ENCODE data around the gene PRIMA1.

The PRIMA1 gene

DNA sequence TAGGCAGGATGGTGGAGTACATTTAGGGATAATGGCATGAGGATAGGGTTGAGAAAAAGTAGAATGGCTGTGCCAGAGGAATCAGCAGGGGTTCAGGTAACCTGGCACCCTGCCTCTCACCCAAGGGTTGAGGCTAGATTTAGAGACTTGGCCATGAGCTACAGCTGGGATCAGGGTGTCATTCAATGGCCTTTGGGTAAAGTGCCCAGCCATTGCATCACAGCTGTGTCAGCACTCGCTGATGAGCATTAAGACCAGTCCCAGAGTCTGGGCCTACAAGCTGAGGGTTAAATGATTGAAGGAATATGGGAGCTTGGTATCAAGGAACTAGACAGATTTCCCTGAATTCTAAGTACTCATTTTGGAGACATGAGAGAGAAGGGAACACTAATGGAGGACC is 113.9 kb downstream of the PRIMA1 start:
- Histone ChIP-seq H2AFZ (ENCODE audit: low read length) (no peak overlapping the region), H3K9me3 (ENCODE audit: low read length) (no peaks in the 10 kb centered on the region), H3K9ac (ENCODE audit: low read length) (no peak overlapping the region), H3K36me3 (ENCODE audit: insufficient read depth, low read length) (no peaks in the 10 kb centered on the region), H3K4me3 (ENCODE audit: low read depth, low read length, poor library complexity, severe bottlenecking) (no peak overlapping the region), H3K27ac (ENCODE audit: low read depth, low read length, poor library complexity, severe bottlenecking) (no peak overlapping the region), H3K4me2 (ENCODE audit: low read length) (no peak overlapping the region), H3F3A (ENCODE audit: insufficient read depth, low read length) (no peaks in the 10 kb centered on the region), H3K4me1 (ENCODE audit: insufficient read depth, low read length, severe bottlenecking) (no peaks in the 10 kb centered on the region), H3K27me3 (ENCODE audit: insufficient read depth, low read length) (no peaks in the 10 kb centered on the region), H3K79me2 (ENCODE audit: insufficient read depth, low read length) (no peaks in the 10 kb centered on the region), H4K20me1 (ENCODE audit: insufficient read depth, low read length) (no peaks in the 10 kb centered on the region), H3K9me2 (ENCODE audit: low read depth, low read length) (no peaks in the 10 kb centered on the region)
- TF ChIP-seq CTCF (IDR thresholded peaks at IDR 0.05; ENCODE audit: low read length) (no peak), EZH2 (IDR thresholded peaks at IDR 0.05; ENCODE audit: borderline replicate concordance, low read length) (no peak)

DNA sequence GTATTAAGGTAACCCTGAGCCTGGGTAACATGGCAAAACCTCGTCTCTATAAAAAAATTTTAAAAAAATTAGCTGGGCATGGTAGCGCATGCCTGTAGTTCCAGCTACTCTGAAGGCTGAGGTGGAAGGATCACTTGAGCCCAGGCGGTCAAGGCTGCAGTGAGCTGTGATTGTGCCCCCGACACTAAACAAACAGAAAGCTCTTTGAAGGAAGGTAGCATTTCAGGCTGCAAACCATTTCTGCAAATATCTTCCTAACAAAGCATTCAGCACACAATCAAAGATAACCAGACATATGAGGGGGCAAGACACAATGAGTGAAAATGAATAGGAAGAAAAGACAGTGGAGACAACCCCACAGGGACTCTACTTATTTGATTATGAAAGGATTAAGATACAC is 118.7 kb downstream of the PRIMA1 start:
- H3K27ac ChIP-seq (ENCODE audit: low read depth, low read length, poor library complexity, severe bottlenecking), result no peak overlapping the region
- no peaks in the 10 kb centered on the region for H3K9me2 ChIP-seq (ENCODE audit: low read depth, low read length)
- no peaks in the 10 kb centered on the region for H3K79me2 ChIP-seq (ENCODE audit: insufficient read depth, low read length)
- H3K9ac ChIP-seq (ENCODE audit: low read length), result no peak overlapping the region
- TF ChIP-seq CTCF (IDR thresholded peaks at IDR 0.05; ENCODE audit: low read length) (no peak), EZH2 (IDR thresholded peaks at IDR 0.05; ENCODE audit: borderline replicate concordance, low read length) (no peak)
- H3K27me3 ChIP-seq (ENCODE audit: insufficient read depth, low read length), result no peaks in the 10 kb centered on the region
- no peaks in the 10 kb centered on the region for H3F3A ChIP-seq (ENCODE audit: insufficient read depth, low read length)
- no peak overlapping the region for H3K4me2 ChIP-seq (ENCODE audit: low read length)
- H3K4me1 ChIP-seq (ENCODE audit: insufficient read depth, low read length, severe bottlenecking), result no peaks in the 10 kb centered on the region
- H3K36me3 ChIP-seq (ENCODE audit: insufficient read depth, low read length), result no peaks in the 10 kb centered on the region
- no peaks in the 10 kb centered on the region for H4K20me1 ChIP-seq (ENCODE audit: insufficient read depth, low read length)
- H2AFZ ChIP-seq (ENCODE audit: low read length), result no peak overlapping the region
- no peak overlapping the region for H3K4me3 ChIP-seq (ENCODE audit: low read depth, low read length, poor library complexity, severe bottlenecking)
- peaks cover 11% of the 10 kb centered on the region; the same call in 1 of the 2 replicates for H3K9me3 ChIP-seq (ENCODE audit: low read length)
